SU-DHL-6 (cell line): ENCODE results near the gene SLITRK4.

Source experiments
- H2AFZ ChIP-seq: fragments of 200-600 bp; sonication (generic); 2 replicates; pipeline ENCODE4 v1.6.1; 2014; ENCODE audit warnings: low read depth, mild to moderate bottlenecking, moderate library complexity, mixed read lengths, antibody characterized with exemption, low read length; ENCODE audit not compliant: severe bottlenecking
- H3F3A ChIP-seq: fragments of 200-600 bp; shearing (Covaris generic); 2 replicates; pipeline ENCODE4 v1.6.0; 2016; ENCODE audit warnings: antibody characterized with exemption, mild to moderate bottlenecking; ENCODE audit not compliant: insufficient read depth
- H3K27ac ChIP-seq: fragments of 200-600 bp; sonication (generic); 2 replicates; pipeline ENCODE4 v1.5.1; 2016; ENCODE audit warnings: low read depth, mild to moderate bottlenecking, low read length, moderate library complexity, mixed read lengths
- H3K27me3 ChIP-seq: fragments of 200-600 bp; sonication (generic), shearing (Covaris generic); 2 replicates; pipeline ENCODE4 v1.6.0; 2014; ENCODE audit warnings: mild to moderate bottlenecking, low read length
- H3K36me3 ChIP-seq: fragments of 200-600 bp; sonication (generic); 2 replicates; pipeline ENCODE4 v1.6.1; 2014; ENCODE audit warnings: mild to moderate bottlenecking, low read length, mixed read lengths
- H3K4me2 ChIP-seq: fragments of 300-600, 200-600 bp; shearing (Covaris generic), sonication (generic); 2 replicates; pipeline ENCODE4 v1.6.0; 2014; ENCODE audit warnings: low read length, low read depth, mild to moderate bottlenecking; ENCODE audit not compliant: poor library complexity, severe bottlenecking
- H3K4me3 ChIP-seq: fragments of 200-600 bp; sonication (generic); 2 replicates; pipeline ENCODE4 v1.5.1; 2014; ENCODE audit warnings: antibody characterized with exemption, low read length, mild to moderate bottlenecking, mixed read lengths; ENCODE audit not compliant: insufficient read depth, poor library complexity, severe bottlenecking
- H3K79me2 ChIP-seq: fragments of 200-600 bp; sonication (generic); 2 replicates; pipeline ENCODE4 v1.6.1; 2014; ENCODE audit warnings: mild to moderate bottlenecking, low read length, moderate library complexity; ENCODE audit not compliant: insufficient read depth
- H3K9ac ChIP-seq: fragments of 200-600 bp; sonication (generic); 2 replicates; pipeline ENCODE4 v1.7.0; 2014; ENCODE audit warnings: mild to moderate bottlenecking, low read length
- H3K9me2 ChIP-seq: fragments of 200-600 bp; sonication (generic); replicated peaks from 2 replicates; pipeline ENCODE4 v1.6.1; 2014; ENCODE audit warnings: low read length; ENCODE audit not compliant: insufficient read depth
- H3K9me3 ChIP-seq: fragments of 200-600 bp; sonication (generic); 2 replicates; pipeline ENCODE4 v1.6.1; 2014; ENCODE audit warnings: low read length, mixed read lengths; ENCODE audit not compliant: insufficient read depth
- H4K20me1 ChIP-seq: fragments of 200-600 bp; sonication (generic); 2 replicates; pipeline ENCODE4 v1.6.1; 2014; ENCODE audit warnings: low read depth, mild to moderate bottlenecking, antibody characterized with exemption, low read length, moderate library complexity, mixed read lengths
- CTCF ChIP-seq: fragments of 200-600 bp; sonication (generic); IDR thresholded peaks from one replicate; pipeline ENCODE4 v1.5.1; 2017; ENCODE audit warnings: antibody characterized with exemption, mild to moderate bottlenecking, low read length, moderate library complexity; ENCODE audit not compliant: insufficient read depth, poor library complexity, severe bottlenecking
- EZH2phosphoT487 ChIP-seq: fragments of 200-600 bp; sonication (generic), shearing (Covaris generic); conservative IDR thresholded peaks from 2 replicates; pipeline ENCODE4 v1.6.1; 2018; ENCODE audit warnings: mild to moderate bottlenecking, antibody characterized with exemption, low read length, moderate library complexity, mixed read lengths

SLITRK4 gene

GRCh38 chrX:143632625-143633410 is 3.1 kb downstream of the SLITRK4 start:
- Histone ChIP-seq H3K9me2 (no peaks in the 10 kb centered on the region), H3K27me3 (no peaks in the 10 kb centered on the region), H3K36me3 (no peaks in the 10 kb centered on the region), H3K4me3 (no peak overlapping the region), H3K27ac (no peak overlapping the region), H3K9ac (no peak overlapping the region), H2AFZ (no peak overlapping the region), H4K20me1 (no peaks in the 10 kb centered on the region), H3K9me3 (no peaks in the 10 kb centered on the region), H3K79me2 (no peaks in the 10 kb centered on the region), H3K4me2 (no peak overlapping the region), H3F3A (no peaks in the 10 kb centered on the region)
- no peak for TF ChIP-seq EZH2phosphoT487
- no peak for TF ChIP-seq CTCF

GRCh38 chrX:143623657-143624056 is 12.2 kb downstream of the SLITRK4 start:
- Histone ChIP-seq H3K27ac (no peak overlapping the region), H3K4me3 (no peak overlapping the region), H3K4me2 (no peak overlapping the region), H3K79me2 (no peaks in the 10 kb centered on the region), H3K36me3 (no peaks in the 10 kb centered on the region), H3K9ac (no peak overlapping the region), H3K9me3 (no peaks in the 10 kb centered on the region), H3K27me3 (no peaks in the 10 kb centered on the region), H3F3A (no peaks in the 10 kb centered on the region), H3K9me2 (no peaks in the 10 kb centered on the region), H2AFZ (no peak overlapping the region), H4K20me1 (no peaks in the 10 kb centered on the region)
- TF ChIP-seq EZH2phosphoT487 (no peak), CTCF (no peak)

GRCh38 chrX:143621276-143621675 is 14.6 kb downstream of the SLITRK4 start:
- Histone ChIP-seq H3K9me3 (no peaks in the 10 kb centered on the region), H2AFZ (no peak overlapping the region), H3K4me2 (no peak overlapping the region), H3K27me3 (no peaks in the 10 kb centered on the region), H3F3A (no peaks in the 10 kb centered on the region), H3K27ac (no peak overlapping the region), H3K9me2 (no peaks in the 10 kb centered on the region), H3K4me3 (no peak overlapping the region), H3K79me2 (no peaks in the 10 kb centered on the region), H3K9ac (no peak overlapping the region), H4K20me1 (no peaks in the 10 kb centered on the region), H3K36me3 (no peaks in the 10 kb centered on the region)
- no peak for TF ChIP-seq CTCF
- no peak for TF ChIP-seq EZH2phosphoT487
